HG03565 (cell line): ENCODE results near the gene DCST1.
A peak's percentile ranks its signal among the peaks of the same experiment; 100 is the strongest.

Experiments used
- ATAC-seq: cut with Tn5 transposase; IDR thresholded peaks from one replicate; pipeline ENCODE4 v1.9.1; 2021; ENCODE audit warnings: mild to moderate bottlenecking, moderate library complexity; ENCODE audit not compliant: unreplicated experiment

The DCST1 gene

DNA sequence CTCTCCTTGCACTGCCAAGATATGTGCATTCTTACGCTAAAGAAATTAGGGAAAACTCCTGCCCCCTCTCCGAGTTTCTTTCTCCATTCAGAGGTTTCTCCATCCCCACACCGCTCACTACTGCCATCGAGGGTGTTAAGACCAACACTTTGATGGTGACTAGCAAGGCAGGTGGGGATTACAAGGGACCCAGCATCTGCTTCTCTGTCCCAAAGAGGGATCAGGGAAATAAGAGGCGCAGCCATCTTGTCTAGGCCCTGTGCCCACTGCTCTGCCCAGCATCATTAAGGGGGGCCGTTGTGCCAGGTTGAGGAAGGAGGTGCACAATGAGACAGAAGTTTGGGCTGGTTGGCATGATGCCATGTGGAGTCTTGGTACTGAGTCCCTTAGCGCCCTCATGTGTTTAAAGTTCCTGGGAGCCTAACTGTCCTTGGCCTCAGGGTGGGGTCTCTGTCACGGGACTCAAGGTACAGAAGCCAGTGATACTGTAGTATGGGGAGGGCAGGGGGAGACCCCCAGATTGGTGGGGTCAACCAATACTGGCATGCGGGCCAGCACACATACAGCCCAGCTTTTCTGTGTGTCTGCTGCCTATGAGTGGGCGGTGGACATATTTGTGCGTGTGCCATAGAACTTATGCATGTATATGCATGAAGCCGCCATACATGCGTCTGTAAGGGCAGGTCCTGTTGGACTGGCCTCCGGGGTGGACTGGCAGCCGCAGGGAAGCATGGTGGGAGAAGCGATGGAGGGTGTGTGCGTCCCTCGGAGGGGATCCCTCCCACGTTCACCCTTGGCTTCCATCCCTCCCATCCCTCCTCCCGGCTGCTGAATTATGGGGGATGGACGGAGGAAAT lies 50.5 kb downstream of the DCST1 start:
- no peak for ATAC-seq

DNA sequence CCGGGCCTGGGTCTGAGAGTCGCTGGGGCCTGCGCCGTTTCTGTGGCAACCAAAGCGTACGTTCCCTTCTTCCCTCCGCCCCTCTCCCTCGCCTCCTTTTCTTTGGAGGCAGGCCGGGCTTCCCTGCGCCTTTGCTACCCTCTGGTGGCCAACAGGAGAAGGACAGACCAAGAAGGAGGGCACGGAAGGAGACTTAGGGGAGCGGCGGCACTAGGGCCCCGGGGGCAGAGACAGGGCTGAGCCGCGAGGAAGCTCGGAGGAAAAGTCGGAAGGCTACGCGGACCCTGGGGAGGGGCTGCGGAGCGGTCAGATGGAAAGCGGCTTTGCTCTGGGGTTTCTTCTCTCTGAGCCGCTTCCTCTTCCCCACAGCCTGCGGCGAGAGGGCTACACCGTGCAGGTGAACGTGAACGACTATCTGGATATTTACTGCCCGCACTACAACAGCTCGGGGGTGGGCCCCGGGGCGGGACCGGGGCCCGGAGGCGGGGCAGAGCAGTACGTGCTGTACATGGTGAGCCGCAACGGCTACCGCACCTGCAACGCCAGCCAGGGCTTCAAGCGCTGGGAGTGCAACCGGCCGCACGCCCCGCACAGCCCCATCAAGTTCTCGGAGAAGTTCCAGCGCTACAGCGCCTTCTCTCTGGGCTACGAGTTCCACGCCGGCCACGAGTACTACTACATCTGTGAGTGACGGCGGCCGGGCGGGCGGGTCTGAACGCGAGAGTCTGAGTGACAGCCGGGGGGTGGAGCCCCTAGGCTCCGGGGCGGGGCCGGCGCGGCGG lies 51.3 kb downstream of the DCST1 start:
- ATAC-seq, result peak; percentile 63

DNA sequence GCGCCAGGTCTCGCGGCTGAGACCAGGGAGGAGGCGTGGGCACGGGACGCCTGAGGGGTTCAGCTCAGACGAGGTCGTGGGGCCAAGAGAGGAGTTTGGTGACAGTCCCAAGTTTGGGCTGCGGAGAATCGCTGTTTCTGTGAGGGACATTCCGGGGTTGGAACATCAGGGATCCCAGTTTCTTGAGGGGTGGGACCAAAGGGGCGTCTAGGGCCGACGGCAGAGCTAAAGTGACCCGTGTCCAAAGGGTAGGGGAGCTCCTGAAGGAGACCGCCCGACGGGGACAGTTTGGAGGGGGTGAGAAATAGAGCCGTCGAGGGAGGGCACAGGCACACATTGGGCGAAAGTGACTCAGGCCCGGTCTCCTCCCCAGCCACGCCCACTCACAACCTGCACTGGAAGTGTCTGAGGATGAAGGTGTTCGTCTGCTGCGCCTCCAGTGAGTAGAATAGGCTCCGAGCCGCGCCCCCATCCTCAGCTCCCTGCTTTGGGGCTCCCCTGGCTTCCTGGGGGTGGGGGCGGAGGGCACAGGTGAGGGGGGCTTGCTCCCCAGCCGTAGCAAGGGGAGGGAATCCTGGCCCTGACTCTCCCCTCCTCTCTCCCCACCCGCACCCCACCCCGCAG lies 52.0 kb downstream of the DCST1 start:
- no peak for ATAC-seq

DNA sequence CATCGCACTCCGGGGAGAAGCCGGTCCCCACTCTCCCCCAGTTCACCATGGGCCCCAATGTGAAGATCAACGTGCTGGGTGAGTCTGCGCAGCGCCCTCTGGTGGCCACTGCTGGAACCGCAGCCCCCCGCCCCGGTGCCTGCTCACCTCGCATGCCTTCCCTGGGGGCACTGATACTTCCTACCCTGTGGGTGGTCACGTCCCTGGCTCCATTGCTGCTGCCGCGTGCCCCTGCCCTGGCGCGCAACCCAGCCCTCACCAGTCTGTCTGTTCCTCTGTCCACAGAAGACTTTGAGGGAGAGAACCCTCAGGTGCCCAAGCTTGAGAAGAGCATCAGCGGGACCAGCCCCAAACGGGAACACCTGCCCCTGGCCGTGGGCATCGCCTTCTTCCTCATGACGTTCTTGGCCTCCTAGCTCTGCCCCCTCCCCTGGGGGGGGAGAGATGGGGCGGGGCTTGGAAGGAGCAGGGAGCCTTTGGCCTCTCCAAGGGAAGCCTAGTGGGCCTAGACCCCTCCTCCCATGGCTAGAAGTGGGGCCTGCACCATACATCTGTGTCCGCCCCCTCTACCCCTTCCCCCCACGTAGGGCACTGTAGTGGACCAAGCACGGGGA lies 52.6 kb downstream of the DCST1 start:
- ATAC-seq, result no peak

DNA sequence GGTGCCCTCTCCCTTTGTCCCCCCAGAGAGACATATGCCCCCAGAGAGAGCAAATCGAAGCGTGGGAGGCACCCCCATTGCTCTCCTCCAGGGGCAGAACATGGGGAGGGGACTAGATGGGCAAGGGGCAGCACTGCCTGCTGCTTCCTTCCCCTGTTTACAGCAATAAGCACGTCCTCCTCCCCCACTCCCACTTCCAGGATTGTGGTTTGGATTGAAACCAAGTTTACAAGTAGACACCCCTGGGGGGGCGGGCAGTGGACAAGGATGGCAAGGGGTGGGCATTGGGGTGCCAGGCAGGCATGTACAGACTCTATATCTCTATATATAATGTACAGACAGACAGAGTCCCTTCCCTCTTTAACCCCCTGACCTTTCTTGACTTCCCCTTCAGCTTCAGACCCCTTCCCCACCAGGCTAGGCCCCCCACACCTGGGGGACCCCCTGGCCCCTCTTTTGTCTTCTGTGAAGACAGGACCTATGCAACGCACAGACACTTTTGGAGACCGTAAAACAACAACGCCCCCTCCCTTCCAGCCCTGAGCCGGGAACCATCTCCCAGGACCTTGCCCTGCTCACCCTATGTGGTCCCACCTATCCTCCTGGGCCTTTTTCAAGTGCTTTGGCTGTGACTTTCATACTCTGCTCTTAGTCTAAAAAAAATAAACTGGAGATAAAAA lies 53.4 kb downstream of the DCST1 start:
- ATAC-seq, result no peak

DNA sequence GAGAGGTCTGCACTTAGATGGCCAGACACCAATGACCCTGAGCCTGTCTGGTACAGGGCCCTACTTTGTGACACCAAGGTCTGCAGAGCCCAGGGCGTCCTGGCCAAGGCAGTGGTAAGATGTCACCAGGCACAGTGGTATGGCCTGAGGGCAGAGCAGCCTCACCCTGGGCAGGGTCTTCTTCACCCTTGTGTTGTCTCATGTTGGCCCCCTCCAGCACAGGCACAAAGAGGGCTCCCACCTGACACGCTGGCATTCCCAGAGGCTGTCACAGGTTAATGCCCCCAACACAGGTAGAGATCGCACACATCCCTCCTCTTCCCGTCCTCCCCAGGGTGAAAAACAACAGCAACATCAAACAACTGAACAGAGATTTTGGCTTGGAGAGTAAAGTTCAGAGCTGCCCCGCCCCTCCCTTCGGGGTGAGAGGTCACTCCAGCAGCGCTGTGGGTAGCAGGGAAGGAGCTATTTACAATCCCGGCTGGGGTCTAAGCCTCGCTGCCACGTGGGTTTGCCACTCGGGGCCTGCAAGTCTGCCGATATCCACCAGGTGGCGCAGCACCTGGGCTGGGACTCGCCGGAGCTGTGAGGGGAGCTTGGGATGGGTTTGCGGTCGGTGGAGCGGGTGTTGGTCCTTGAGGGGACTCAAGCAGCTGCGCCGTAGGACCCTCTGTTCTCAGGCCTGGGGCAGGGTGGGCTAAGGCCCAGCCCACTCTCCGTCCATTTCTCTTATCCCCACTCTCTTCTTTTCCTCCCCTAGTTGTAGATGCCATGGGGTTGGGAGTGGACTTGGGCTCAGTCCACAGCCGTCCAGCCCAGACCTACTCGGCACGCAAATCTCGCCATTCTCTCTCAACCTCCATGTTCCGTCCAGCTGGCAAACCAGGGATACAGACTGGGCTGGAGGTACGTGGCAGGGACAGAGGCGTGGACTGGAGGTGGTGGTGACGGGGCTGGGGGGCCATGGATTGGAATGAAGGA lies 57.7 kb downstream of the DCST1 start:
- no peak for ATAC-seq

DNA sequence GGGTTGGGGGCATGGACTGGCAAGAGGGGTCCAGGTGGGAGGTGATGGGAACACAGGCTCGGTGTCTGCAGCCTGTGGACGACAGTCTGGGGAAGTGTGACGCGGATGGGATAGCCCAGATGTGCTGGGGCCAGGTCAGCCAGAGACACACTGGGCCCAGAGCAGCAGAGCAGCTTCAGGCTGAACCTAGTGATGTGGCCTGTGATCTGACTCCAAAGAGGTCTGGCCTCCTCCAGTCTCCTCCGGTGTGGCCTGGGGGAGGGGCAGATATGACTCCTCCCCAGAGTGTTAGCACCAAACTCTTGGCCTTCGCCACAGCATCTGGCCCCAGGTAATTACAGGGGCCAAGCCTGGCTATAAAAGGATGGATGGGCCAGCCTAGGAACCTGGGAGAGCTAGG lies 58.5 kb downstream of the DCST1 start:
- ATAC-seq, result no peak

DNA sequence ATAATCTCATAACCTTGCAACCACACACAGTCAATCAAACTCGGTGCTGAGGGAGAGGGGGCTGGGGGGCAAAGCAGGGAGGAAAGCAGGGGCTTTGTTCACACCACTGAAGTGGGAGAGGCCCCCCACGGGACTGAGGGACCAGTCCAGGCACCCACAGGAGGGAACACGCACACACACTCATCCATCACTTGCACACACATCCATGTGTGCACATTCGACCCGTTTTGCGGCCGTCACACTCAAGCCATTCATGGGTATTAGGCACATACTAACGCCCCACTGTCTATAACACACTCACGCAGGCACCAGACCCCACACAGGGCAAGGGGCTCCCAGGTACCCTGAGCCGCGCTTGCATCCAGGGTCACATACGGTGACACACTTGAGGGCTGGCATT lies 59.0 kb downstream of the DCST1 start:
- no peak for ATAC-seq

DNA sequence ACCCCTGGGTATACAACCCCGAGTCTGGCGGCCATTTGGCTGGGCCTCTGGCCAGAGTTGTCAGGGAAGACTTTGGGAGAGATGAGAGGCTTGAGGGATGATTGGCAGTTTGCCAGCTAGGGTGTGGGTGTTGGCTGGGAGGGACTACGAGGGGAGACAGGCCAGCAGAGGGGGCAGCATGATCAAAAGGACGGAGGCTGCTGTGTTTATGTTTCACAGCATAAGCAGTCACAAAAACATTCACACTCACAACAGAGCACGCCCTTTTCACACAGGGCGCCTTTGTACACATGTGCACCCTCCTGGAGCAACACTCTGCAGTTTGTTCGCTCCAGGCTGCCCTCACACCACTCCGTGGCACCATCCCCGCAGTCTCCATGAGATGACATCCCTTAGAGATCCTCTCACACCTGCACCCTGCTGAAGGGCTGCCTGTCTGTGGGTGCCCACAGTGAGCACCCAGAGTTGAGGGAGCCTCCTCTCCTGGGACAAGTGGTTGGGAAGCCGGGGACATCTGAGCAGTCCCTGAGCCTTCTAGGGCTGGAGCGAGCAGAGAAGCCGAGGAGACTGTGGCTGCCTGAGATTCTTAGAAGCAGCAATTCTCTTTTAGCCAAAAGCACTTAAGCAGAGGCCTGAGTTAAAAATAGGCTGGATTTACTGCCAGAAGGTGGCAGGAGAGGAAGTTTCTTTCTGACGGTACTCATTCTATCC lies 60.4 kb downstream of the DCST1 start:
- no peak for ATAC-seq

DNA sequence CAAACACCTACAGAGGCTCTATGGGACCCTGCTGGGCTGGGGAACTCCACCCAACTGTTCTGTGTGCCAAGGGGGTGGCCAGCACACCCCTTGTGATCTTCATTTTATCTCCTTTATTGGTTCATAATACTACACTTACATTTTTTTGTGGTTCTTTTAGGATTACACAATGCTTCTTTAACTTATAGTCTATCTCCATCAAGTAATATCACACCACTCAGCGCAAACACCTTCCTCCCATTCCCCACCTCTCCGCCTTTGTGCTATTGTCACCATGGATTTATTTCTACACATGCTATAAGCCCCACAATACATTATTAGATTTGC lies 61.0 kb downstream of the DCST1 start:
- no peak for ATAC-seq

DNA sequence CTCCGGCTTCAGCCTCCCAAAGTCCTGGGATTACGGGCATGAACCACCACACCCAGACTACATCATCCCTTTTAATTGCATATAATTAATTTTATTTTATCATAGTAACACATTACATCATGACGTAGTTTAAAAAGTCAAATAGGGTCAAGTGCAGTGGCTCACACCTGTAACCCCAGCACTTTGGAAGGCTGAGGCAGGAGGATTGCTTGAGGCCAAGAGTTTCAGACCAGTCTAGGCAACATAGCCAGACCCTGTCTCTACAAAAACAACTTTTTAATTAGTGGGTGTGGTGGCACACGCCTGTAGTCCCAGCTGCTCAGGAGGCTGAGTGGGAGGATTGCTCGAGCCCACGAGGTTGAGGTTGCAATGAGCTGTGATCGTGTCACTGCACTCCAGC lies 65.7 kb downstream of the DCST1 start:
- ATAC-seq, result no peak
